Pericardium fibroblast (primary cell): ENCODE measurements around the gene OR10AG1. TPM values are rescaled to one million over a fixed set of nuclear protein-coding genes. Genes with fewer than 3 reads are reported as not detected.

Source experiments
- total RNA-seq: library from RNA; depleted of rRNA; stranded (reverse); fragments of >200 nt; gene quantifications from 2 replicates; pipeline ENCODE4 v1.2.3, GENCODE V29; 2015

Gene OR10AG1, protein sequence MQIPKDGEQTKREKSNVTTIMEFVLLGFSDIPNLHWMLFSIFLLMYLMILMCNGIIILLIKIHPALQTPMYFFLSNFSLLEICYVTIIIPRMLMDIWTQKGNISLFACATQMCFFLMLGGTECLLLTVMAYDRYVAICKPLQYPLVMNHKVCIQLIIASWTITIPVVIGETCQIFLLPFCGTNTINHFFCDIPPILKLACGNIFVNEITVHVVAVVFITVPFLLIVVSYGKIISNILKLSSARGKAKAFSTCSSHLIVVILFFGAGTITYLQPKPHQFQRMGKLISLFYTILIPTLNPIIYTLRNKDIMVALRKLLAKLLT
- not detected in 2 replicates for total RNA-seq

DNA sequence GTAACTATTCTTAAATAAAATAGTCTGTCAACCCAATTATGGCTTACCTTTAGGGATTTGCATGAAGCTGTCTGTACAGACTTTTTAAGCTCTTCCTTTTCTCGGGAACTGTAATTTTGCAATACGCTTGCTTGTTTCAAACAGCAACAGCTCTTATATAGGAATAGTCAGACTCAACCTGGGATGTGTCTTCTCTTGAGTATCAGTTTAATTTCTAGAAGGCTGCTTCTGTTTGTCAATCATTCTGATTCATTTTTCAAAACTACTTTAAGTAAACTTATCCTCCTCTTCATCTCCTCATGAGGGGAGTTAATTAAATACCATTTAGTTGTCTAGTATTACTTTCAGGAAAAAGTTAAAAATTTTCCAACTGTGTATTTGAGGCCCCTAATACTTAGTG, at the start of gene OR10AG1:
Gene OR10AG1, minus strand, starts transcription at position 101 of the 400 bp plus-strand sequence. Its CDS starts 38 bp downstream, at position 63.

DNA sequence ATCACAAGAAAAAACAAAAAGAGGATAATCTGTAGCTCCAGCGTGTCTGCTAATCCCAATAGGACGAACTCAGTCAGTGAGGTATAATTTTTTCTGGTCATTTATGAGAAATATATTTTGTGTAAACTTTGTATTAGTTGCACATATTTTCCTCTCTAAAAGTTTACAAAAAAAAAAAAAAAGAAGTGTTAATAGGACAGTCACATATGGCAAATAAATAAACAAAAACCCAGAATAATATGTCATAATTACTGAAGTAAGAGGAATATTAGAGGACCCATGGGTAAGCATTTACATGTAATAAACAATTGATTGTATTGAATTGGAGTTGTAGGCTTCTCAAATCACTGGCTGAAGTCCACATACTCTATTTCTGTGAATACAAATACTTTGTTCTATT, 24.8 kb upstream of the OR10AG1 start, which contains the start of gene OR5F1:
Gene OR5F1, minus strand, starts transcription at position 101 of the 400 bp plus-strand sequence. Its CDS starts 0 bp downstream, at position 101.

GRCh38 chr11:55936300-55936699, 33.4 kb downstream of the OR10AG1 start, which contains the start of gene OR5I1:
Gene OR5I1, minus strand, starts transcription at chr11:55936400. Its CDS starts 0 bp downstream, at chr11:55936400.

Other genes with a start within 250 kb of the OR10AG1 start
- gene OR5D13, start 196.5 kb downstream of the OR10AG1 start, total RNA-seq: not detected in 2 replicates
- gene OR5D14, start 174.4 kb downstream of the OR10AG1 start, total RNA-seq: not detected in 2 replicates
- not detected in 2 replicates for gene OR5L1, start 158.6 kb downstream of the OR10AG1 start, total RNA-seq
- gene OR5D18, start 150.3 kb downstream of the OR10AG1 start, total RNA-seq: not detected in 2 replicates
- gene OR5L2, start 142.7 kb downstream of the OR10AG1 start, total RNA-seq: not detected in 2 replicates
- gene OR5D16, start 131.2 kb downstream of the OR10AG1 start, total RNA-seq: not detected in 2 replicates
- not detected in 2 replicates for gene TRIM51, start 86.6 kb downstream of the OR10AG1 start, total RNA-seq
- gene OR5W2, start 55.4 kb downstream of the OR10AG1 start, total RNA-seq: not detected in 2 replicates
- not detected in 2 replicates for gene OR5I1, start 33.5 kb downstream of the OR10AG1 start, total RNA-seq
- gene OR5F1, start 24.7 kb upstream of the OR10AG1 start, total RNA-seq: not detected in 2 replicates
- not detected in 2 replicates for gene OR5AS1, start 57.7 kb upstream of the OR10AG1 start, total RNA-seq
- gene OR8I2, start 123.4 kb upstream of the OR10AG1 start, total RNA-seq: not detected in 2 replicates
- gene OR8H2, start 133.7 kb upstream of the OR10AG1 start, total RNA-seq: not detected in 2 replicates
- gene OR8H3, start 152.4 kb upstream of the OR10AG1 start, total RNA-seq: not detected in 2 replicates
- gene OR8J3, start 170.3 kb upstream of the OR10AG1 start, total RNA-seq: not detected in 2 replicates
- gene OR8K5, start 190.4 kb upstream of the OR10AG1 start, total RNA-seq: not detected in 2 replicates
- gene OR5J2, start 206.7 kb upstream of the OR10AG1 start, total RNA-seq: not detected in 2 replicates